ENCODE measurements around the gene MIA.

DNA sequence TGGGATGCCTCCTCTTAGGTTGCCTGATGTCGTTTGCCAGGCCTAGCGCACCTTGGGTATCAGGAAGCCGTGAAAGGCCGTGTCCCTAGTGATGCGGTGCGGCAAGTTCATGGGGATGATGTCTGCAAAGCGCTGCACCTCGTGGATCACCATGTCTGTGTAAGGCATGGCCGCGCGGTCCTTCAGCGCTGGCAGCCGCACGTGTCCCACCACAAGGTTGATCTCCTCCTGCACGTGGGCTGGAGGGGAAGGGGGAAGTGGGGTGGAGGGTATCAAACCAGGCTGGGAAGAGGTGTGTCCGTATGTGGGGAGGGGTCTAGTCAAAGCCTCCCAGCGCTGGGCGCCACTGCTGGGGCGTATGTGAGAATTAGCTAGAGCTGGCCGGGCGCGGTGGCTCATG lies 46.8 kb downstream of the MIA start:
- TF ChIP-seq, protein P1, sequence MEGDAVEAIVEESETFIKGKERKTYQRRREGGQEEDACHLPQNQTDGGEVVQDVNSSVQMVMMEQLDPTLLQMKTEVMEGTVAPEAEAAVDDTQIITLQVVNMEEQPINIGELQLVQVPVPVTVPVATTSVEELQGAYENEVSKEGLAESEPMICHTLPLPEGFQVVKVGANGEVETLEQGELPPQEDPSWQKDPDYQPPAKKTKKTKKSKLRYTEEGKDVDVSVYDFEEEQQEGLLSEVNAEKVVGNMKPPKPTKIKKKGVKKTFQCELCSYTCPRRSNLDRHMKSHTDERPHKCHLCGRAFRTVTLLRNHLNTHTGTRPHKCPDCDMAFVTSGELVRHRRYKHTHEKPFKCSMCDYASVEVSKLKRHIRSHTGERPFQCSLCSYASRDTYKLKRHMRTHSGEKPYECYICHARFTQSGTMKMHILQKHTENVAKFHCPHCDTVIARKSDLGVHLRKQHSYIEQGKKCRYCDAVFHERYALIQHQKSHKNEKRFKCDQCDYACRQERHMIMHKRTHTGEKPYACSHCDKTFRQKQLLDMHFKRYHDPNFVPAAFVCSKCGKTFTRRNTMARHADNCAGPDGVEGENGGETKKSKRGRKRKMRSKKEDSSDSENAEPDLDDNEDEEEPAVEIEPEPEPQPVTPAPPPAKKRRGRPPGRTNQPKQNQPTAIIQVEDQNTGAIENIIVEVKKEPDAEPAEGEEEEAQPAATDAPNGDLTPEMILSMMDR (IDR thresholded peaks at IDR 0.05 in 8 of 11, conservative IDR thresholded peaks at IDR 0.05 in 3 of 11) = no peak
- TF ChIP-seq POLR2AphosphoS5 (IDR thresholded peaks at IDR 0.05) = peak in 1 of 3 donors; percentile 27
- TF ChIP-seq POLR2A (IDR thresholded peaks at IDR 0.05) = no peak
